ENCODE measurements around the gene CSH2.

CSH2 gene

GRCh38 chr17:63854709-63855108, 18.8 kb downstream of the CSH2 start:
- TF ChIP-seq TAF1 (IDR thresholded peaks at IDR 0.05; ENCODE audit: borderline replicate concordance, insufficient read depth, low read length) (no peak), REST (IDR thresholded peaks at IDR 0.05; ENCODE audit: insufficient read depth in 1 of 2, low read depth in 2 of 2, low read length in 2 of 2) (no peak), SIN3A (IDR thresholded peaks at IDR 0.05; ENCODE audit: borderline replicate concordance, insufficient read depth, low read length) (no peak), FOXP2 (optimal IDR thresholded peaks at IDR 0.05; ENCODE audit: borderline replicate concordance, extremely low read depth, extremely low read length, insufficient read depth) (no peak), POLR2AphosphoS5 (IDR thresholded peaks at IDR 0.05; ENCODE audit: low read depth, low read length) (no peak)

GRCh38 chr17:63853260-63853659, 20.2 kb downstream of the CSH2 start:
- no peak for TF ChIP-seq POLR2AphosphoS5 (IDR thresholded peaks at IDR 0.05; ENCODE audit: low read depth, low read length)

DNA sequence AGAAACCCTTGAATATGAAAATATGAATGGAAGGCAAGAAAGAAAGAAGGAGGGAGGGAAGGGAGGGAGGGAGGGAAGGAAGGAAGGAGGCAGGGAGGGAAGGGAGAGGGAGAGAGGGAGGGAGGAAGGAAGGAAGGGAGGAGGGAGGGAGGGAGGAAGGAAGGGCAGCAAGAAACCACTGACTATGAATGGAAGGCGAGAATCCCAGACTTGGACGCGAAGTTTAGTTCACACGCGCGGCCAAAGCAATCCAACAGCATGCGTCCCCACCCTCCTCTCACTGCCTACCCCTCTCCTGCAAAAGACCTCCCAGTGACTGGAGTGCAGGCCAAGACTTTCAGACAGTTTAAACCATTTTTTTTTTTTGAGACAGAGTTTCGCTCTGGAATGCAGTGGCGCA, 23.1 kb downstream of the CSH2 start:
- TF ChIP-seq POLR2AphosphoS5 (IDR thresholded peaks at IDR 0.05; ENCODE audit: low read depth, low read length), result no peak
- TF ChIP-seq SIN3A (IDR thresholded peaks at IDR 0.05; ENCODE audit: borderline replicate concordance, insufficient read depth, low read length), result 0 out of 2 replicates have a peak, but pooled peaks have one; percentile 33
- TF ChIP-seq FOXP2 (optimal IDR thresholded peaks at IDR 0.05; ENCODE audit: borderline replicate concordance, extremely low read depth, extremely low read length, insufficient read depth), result no peak

- no peak for TF ChIP-seq REST (IDR thresholded peaks at IDR 0.05; ENCODE audit: insufficient read depth in 1 of 2, low read depth in 2 of 2, low read length in 2 of 2)
Measured at GRCh38 chr17:63848834-63849689, 24.4 kb downstream of the CSH2 start.

DNA sequence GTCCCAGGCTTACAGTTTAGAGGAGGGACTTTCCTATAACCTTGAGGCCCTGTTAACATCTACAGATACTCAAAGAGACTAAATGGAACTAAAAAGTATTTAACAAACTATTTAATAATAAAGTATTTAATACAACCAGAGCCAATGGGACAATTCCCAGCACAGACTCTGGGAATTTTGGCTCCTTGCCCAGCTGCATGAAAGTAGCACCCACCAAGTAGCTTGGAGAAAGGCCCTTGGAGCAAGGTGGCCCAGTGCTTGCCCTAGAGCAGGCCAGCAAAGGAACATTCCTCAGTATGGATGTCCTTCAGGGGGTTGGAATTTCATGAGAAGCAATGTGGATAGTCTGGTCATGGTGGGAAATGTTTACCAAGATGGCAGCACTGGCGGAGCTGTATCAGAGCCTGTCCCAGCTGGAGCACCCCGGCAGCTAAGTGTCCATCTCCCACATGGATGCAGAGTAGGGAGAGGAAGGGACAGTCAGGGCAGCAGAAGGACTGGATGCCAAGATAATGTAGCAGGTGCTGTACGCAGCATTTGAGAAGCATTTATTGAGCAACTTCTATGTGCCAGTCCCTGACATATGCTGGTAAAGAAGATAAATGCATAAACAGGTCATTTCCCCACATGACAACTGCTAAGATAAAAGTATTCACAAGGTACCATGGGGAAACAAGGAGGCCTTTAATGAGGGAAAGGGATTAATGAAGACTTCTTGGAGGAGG, 25.8 kb downstream of the CSH2 start:
- TF ChIP-seq FOXP2 (optimal IDR thresholded peaks at IDR 0.05; ENCODE audit: borderline replicate concordance, extremely low read depth, extremely low read length, insufficient read depth) (no peak), TAF1 (IDR thresholded peaks at IDR 0.05; ENCODE audit: borderline replicate concordance, insufficient read depth, low read length) (no peak), REST (IDR thresholded peaks at IDR 0.05; ENCODE audit: insufficient read depth in 1 of 2, low read depth in 2 of 2, low read length in 2 of 2) (no peak)

GRCh38 chr17:63845509-63845908, 28.0 kb downstream of the CSH2 start:
- TF ChIP-seq POLR2AphosphoS5 (IDR thresholded peaks at IDR 0.05; ENCODE audit: low read depth, low read length) (no peak), TAF1 (IDR thresholded peaks at IDR 0.05; ENCODE audit: borderline replicate concordance, insufficient read depth, low read length) (no peak), FOXP2 (optimal IDR thresholded peaks at IDR 0.05; ENCODE audit: borderline replicate concordance, extremely low read depth, extremely low read length, insufficient read depth) (no peak), SIN3A (IDR thresholded peaks at IDR 0.05; ENCODE audit: borderline replicate concordance, insufficient read depth, low read length) (no peak), REST (IDR thresholded peaks at IDR 0.05; ENCODE audit: insufficient read depth in 1 of 2, low read depth in 2 of 2, low read length in 2 of 2) (no peak)
